GM19328 (cell line): ENCODE results near the gene PTPRN2.
"Not testable (repeated sequence)": the region's sequence is repeated elsewhere in the genome, so short reads cannot be mapped to it uniquely, and the experiment has no call there.

Source experiments
- ATAC-seq: cut with Tn5 transposase; IDR thresholded peaks from one replicate; pipeline ENCODE4 v1.9.1; 2021; ENCODE audit warnings: mild to moderate bottlenecking, moderate library complexity; ENCODE audit not compliant: unreplicated experiment

Gene PTPRN2

GRCh38 chr7:157996359-157997079 lies 591.1 kb downstream of the PTPRN2 start:
- ATAC-seq: no peak

- no peak for ATAC-seq
These were observed 591.8 kb downstream of the PTPRN2 start for GRCh38 chr7:157995815-157996214.

- ATAC-seq: no peak
These were observed 593.3 kb downstream of the PTPRN2 start for GRCh38 chr7:157994319-157994718.

DNA sequence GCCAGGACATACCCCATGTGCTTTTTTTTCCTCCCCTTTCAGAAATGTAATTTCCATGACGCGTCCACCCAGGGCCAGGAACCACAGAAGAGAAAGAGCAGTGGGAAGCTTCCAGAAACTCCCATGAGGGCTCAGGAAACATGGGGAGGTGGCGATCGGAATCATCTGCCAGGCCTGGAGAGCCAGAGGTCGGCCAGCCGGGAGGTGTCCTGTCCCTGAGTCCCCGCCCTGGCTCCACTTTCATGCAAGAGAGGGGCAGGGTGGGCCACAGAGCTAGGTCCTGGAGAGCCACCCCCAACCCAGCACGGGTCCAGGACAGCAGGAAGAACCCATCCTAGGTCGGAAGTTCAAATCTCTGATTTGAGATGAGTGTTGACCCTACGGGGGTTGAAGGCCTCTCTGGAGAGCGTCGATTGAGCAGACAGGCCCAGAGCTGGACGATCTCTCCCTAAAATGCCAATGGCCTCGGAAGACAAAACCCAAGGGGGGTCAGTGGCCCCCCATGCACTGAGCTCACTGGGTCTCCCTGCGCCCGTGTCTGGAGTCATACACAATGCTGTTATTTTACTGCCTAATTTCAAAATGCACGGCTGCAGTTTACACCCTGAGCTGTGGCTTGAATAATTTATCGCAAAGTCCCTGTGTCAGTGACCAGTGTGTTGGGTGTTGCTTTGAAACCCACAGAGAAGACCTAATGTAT lies 594.1 kb downstream of the PTPRN2 start:
- no peak for ATAC-seq

- ATAC-seq: no peak
These were observed 595.0 kb downstream of the PTPRN2 start for GRCh38 chr7:157992511-157993160.

DNA sequence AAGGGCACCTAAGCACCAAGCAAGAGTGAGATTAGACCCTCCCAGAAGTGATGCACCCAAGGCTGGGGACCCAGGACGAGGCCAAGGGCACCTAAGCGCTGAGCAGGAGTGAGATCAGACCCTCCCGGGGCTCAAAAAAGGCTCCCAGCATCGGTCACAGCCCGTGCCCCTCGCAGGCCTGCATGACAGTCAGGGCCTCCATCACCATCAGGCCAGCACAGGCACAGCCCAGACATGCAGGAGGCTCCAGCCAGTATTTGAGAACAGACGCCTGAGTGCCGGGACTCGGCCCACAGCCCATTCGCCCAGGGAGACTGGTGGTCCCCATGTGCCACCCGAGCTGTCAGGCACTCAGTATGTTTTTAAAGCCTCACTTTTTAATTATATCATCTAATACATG lies 595.9 kb downstream of the PTPRN2 start:
- no peak for ATAC-seq

DNA sequence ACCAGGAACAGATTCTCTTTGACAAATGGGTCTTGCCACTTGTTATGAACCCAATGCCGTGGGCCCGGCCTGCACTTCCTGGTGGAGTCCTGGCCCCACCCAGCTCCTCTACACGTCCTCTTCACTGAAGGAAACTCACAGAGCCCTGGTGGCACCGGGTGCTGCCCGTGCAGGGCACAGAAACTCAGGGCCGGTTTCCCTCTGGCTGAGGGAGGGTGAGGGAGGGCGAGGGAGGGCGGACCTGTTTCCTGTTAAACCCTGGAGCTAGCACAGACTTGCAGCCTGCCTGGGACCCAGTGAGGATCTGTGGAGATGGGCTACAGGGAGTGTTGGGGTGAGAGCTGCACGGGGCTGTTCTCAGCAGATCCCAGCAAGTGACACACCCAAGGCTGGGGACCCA lies 596.3 kb downstream of the PTPRN2 start:
- no peak for ATAC-seq

DNA sequence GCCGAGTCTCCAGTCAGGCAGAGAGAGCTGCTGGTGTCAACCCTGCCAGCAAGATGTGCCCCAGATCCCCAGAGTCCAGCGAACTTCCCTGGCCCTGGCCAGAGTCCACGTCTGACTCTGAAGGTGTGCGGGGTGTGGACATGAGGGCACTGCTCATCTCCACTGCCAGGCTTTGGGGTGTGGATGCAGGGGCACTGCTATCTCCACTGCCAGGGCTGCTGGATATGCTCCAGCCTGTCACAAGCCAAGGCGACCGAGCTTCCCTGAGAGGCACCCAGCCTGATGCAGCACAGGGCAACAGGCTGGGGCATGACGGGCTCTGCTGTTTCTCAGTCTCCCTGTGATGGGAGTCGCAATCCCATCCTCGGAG lies 596.8 kb downstream of the PTPRN2 start:
- no peak for ATAC-seq

- no peak for ATAC-seq
These were observed 597.3 kb downstream of the PTPRN2 start for GRCh38 chr7:157990226-157990880.

GRCh38 chr7:157989589-157989988 lies 598.0 kb downstream of the PTPRN2 start:
- ATAC-seq: no peak

DNA sequence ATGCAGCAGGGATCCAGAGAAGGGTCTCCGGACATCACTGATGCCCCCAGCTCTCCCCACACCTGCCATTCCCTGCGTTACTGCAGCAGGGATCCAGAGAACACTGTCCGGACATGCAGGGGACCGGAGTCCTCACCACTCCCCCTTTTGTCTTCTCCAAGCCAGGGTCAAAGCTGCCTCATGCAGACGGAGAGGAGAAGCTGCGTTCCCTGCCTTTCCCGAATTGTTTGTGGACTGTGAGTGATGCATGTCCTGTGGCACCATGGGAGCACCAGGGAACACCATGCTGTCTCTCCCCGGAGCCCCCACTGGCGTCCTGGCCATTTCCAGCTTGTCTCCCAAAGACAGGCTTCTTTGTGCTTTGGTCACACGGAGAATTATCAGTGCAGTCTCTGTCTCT lies 599.7 kb downstream of the PTPRN2 start:
- ATAC-seq: no peak

DNA sequence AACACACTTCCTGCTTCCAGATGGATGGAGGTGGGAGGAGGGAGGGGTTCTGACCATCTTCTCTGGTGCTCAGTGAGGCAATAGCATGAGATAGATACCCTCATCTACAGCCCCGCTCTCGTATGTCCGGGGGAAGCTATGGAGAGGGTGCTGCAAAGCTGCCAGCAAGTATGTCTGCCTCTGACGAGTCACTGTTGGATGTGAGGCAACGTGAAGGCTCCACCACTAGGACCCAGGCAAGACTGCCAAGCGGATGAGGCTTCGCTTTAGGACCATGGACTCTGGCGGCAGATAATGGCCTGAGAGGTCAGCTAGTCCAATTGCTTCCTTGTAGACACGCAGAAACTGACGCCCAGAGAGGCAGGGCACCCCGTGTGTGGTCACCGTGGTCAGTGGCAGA lies 601.6 kb downstream of the PTPRN2 start:
- no peak for ATAC-seq

DNA sequence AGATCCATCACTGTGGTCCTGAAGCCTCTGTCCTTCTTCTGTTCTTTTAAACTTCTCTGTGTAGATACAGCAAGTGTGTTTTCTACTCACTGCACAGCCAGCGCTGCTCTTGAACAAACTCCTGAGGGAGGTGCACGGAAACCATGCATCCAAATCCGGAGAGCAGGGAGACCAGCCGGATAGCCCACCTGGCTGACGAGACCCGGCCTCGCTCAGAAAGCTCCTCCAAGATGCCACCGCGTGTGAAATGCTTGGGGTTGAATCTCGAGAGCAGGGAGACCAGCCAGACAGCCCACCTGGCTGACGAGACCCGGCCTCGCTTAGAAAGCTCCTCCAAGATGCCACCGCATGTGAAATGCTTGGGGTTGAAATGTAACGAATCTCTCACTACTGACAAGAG lies 602.0 kb downstream of the PTPRN2 start:
- no peak for ATAC-seq

GRCh38 chr7:157984423-157985163 lies 603.0 kb downstream of the PTPRN2 start:
- ATAC-seq: no peak

GRCh38 chr7:157983502-157984422 lies 603.9 kb downstream of the PTPRN2 start:
- ATAC-seq: no peak

DNA sequence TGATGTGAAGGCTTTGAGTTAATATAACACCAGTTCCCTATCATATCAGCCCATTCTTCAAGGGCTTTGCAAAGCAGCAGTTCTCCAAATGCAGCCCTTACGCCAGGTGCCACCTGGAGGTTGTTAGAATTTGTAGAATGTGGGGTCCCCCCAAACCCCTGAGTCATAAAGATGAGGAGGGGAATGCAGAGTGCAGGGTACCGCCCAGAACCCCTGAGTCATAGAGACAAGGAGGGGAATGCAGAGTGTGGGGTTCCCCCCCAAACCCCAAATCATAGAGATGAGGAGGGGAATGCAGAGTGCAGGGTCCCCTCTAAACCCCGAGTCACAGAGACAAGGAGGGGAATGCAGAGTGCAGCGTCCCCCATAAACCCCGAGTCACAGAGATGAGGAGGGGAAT lies 605.8 kb downstream of the PTPRN2 start:
- no peak for ATAC-seq

DNA sequence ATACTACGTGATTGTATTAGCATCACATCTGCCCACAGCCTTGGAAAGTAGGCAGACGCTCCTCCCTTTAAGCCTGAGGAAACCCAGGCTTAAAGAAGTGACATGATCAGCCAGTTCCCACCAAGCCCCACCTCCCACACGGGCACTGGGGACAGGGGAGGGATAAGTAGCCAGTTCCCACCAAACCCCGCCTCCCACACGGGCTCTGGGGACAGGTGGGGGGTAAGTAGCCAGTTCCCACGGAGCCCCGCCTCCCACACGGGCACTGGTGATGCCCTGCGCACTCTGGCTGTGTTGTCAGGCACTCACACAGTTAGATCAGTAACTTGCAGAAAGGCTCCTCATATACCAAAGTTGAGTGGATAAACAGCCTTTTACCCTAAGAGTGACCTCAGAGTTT lies 606.8 kb downstream of the PTPRN2 start:
- ATAC-seq: no peak

DNA sequence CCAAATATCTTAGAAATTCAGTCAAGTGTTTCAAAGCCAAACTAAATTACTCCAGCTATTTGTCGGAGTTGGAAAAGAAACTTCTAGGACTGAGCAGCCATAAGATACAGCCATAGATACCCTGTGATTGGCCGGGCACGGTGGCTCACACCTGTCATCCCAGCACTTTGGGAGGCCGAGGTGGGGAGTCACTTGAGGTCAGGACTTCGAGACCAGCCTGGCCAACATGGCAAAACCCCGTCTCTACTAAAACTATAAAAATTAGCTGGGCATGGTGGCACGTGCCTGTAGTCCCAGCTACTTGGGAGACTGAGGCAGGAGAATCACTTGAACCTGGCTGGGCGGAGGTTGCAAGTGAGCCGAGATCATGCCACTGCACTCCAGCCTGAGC lies 607.3 kb downstream of the PTPRN2 start:
- not testable (repeated sequence) for ATAC-seq

DNA sequence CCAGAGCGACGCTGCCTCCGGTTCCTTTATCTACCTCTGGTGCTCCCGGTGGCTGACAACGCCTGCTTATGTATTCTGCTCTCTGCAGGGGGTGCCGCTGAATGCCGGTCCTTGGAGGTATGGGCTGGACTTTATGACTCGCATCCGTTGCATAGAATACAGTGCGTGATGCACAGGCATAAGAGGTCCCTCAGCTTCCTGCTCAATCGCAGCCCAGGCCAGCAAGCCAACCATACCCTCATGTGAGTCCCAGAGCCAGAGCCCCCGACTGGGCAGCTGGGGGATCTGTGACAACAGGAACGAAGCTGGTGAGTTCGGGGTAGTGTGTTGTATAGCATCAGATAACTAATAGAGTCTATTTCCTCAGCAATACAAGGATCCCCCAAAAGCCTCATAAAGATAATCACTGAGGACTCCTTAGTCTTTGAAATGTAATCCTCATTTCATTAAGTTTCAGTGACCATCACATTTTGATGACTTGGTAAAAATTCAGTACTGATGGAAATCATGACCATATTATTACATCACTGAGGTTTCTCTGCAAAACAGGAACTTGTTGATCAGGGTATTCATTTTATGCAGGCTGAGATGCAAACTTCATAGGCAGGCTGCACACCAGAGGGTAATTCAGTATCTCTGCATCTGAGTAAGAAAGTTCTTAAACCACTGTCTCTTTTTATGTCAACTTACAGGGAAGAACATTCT lies 607.8 kb downstream of the PTPRN2 start:
- ATAC-seq: no peak
